SK-N-SH (cell line): Measurements from ENCODE around the gene ASTE1. TPM values are rescaled to one million over a fixed set of nuclear protein-coding genes. Genes with fewer than 3 reads are reported as not detected.

ENCODE experiments used
- CTCF ChIA-PET: fragments of 300-600, 350-600 bp; formaldehyde crosslinking; extraction: SDS; loops from one replicate; lab custom pipeline; 2021; lab: Yijun Ruan, JAX
- POLR2A ChIA-PET: fragments of 350-600 bp; sonication (Branson Sonifier 250); formaldehyde crosslinking; extraction: SDS; loops from one replicate; lab custom pipeline; 2020; ENCODE audit warnings: antibody characterized with exemption, inconsistent platforms; lab: Yijun Ruan, JAX
- DNase-seq: peaks from one replicate; pipeline ENCODE4 v3.0.0; 2012
- H2AFZ ChIP-seq: fragments of 200-600 bp; sonication (generic); 2 replicates; pipeline ENCODE4 v1.8.1; 2016; ENCODE audit warnings: antibody characterized with exemption, mild to moderate bottlenecking, low read depth
- H3F3A ChIP-seq: fragments of 200-600 bp; sonication (generic); replicated peaks from 2 replicates; pipeline ENCODE3; 2016; ENCODE audit warnings: antibody characterized with exemption, mild to moderate bottlenecking; ENCODE audit not compliant: insufficient read depth
- H3K27ac ChIP-seq, 2 experiments: fragments of 200-500 bp in 1 of 2; fragments of 200-600 bp in 1 of 2; sonication (Bioruptor generic) in 1 of 2; sonication (generic), shearing (Covaris generic) in 1 of 2; 2 replicates each; pipeline versions ENCODE4 v1.5.1 to v1.6.1; 2014 to 2016; ENCODE audit warnings: low read depth in 2 of 2, inconsistent platforms in 1 of 2, low read length in 1 of 2, mild to moderate bottlenecking in 1 of 2, mixed read lengths in 1 of 2
- H3K27me3 ChIP-seq: fragments of 200-600 bp; sonication (generic), shearing (Covaris generic); 2 replicates; pipeline ENCODE4 v1.6.1; 2016; ENCODE audit warnings: mixed run types; ENCODE audit not compliant: insufficient read depth
- H3K36me3 ChIP-seq, 2 experiments: fragments of 200-500 bp in 1 of 2; fragments of 200-600 bp in 1 of 2; sonication (Bioruptor generic) in 1 of 2; sonication (generic) in 1 of 2; replicated peaks in 1 of 2; 2 replicates each; pipeline versions ENCODE3 to v1.5.1; 2014 to 2016; ENCODE audit warnings: low read length in 1 of 2, mild to moderate bottlenecking in 1 of 2; ENCODE audit not compliant: insufficient read depth in 2 of 2, control insufficient read depth in 1 of 2
- H3K4me1 ChIP-seq, 2 experiments: fragments of 200-500 bp in 1 of 2; fragments of 200-600 bp in 1 of 2; sonication (Bioruptor generic) in 1 of 2; sonication (generic), shearing (Covaris generic) in 1 of 2; 2 replicates each; pipeline versions ENCODE4 v1.5.1 to v1.6.1; 2014 to 2016; ENCODE audit warnings: low read depth in 1 of 2, low read length in 1 of 2, mixed run types in 1 of 2; ENCODE audit not compliant: insufficient read depth in 2 of 2, control insufficient read depth in 1 of 2
- H3K4me2 ChIP-seq: fragments of 200-600 bp; sonication (generic), shearing (Covaris generic); 2 replicates; pipeline ENCODE4 v1.6.1; 2017; ENCODE audit warnings: mixed run types
- H3K4me3 ChIP-seq, 2 experiments: fragments of 200-500 bp in 1 of 2; fragments of 200-600 bp in 1 of 2; sonication (Bioruptor generic) in 1 of 2; sonication (generic), shearing (Covaris generic) in 1 of 2; 2 replicates each; pipeline versions ENCODE4 v1.5.1 to v1.8.1; 2014 to 2016; ENCODE audit warnings: low read depth in 2 of 2, inconsistent platforms in 1 of 2, low read length in 1 of 2, mild to moderate bottlenecking in 1 of 2, mixed read lengths in 1 of 2, moderate library complexity in 1 of 2
- H3K79me2 ChIP-seq: fragments of 200-600 bp; sonication (generic); 2 replicates; pipeline ENCODE4 v1.8.1; 2017; ENCODE audit warnings: mild to moderate bottlenecking; ENCODE audit not compliant: insufficient read depth
- H3K9ac ChIP-seq: fragments of 200-600 bp; sonication (generic); 2 replicates; pipeline ENCODE4 v1.6.1; 2017; ENCODE audit warnings: mixed run types
- H3K9me2 ChIP-seq: fragments of 200-600 bp; sonication (generic); 2 replicates; pipeline ENCODE4 v1.6.1; 2017; ENCODE audit warnings: mixed run types
- H3K9me3 ChIP-seq: fragments of 200-600 bp; sonication (generic); 2 replicates; pipeline ENCODE4 v1.6.1; 2017; ENCODE audit warnings: mixed run types, mild to moderate bottlenecking, moderate library complexity
- H4K20me1 ChIP-seq: fragments of 200-600 bp; sonication (generic); 2 replicates; pipeline ENCODE4 v1.6.1; 2017; ENCODE audit warnings: mild to moderate bottlenecking, mixed run types; ENCODE audit not compliant: insufficient read depth
- EZH2phosphoT487 ChIP-seq: fragments of 200-600 bp; sonication (generic); IDR thresholded peaks from 2 replicates; pipeline ENCODE4 v1.6.1; 2017; ENCODE audit warnings: low read depth, mixed run types, mild to moderate bottlenecking, antibody characterized with exemption, moderate library complexity, borderline replicate concordance
- FOSL2 ChIP-seq: IDR thresholded peaks from 2 replicates; pipeline ENCODE4 v1.4.0; 2012; ENCODE audit warnings: low read depth, mild to moderate bottlenecking, moderate library complexity, borderline replicate concordance
- FOXM1 ChIP-seq: IDR thresholded peaks from 2 replicates; pipeline ENCODE4 v1.4.0; 2012; ENCODE audit warnings: low read depth, mild to moderate bottlenecking
- GATA2 ChIP-seq: sonication (generic); formaldehyde crosslinking; IDR thresholded peaks from 2 replicates; pipeline ENCODE4 v1.5.0; 2020; ENCODE audit warnings: mild to moderate bottlenecking, missing genetic modification reagents
- MAX ChIP-seq: IDR thresholded peaks from 2 replicates; pipeline ENCODE4 v1.4.0; 2012; ENCODE audit warnings: low read depth
- MXI1 ChIP-seq: IDR thresholded peaks from 2 replicates; pipeline ENCODE4 v1.6.1; 2012; ENCODE audit warnings: mild to moderate bottlenecking, low read depth, low read length, improper control_type of control experiment
- NFIC ChIP-seq: IDR thresholded peaks from 2 replicates; pipeline ENCODE4 v1.4.0; 2012; ENCODE audit warnings: borderline replicate concordance
- NRF1 ChIP-seq: IDR thresholded peaks from 2 replicates; pipeline ENCODE4 v1.6.1; 2012; ENCODE audit warnings: low read depth, mild to moderate bottlenecking, low read length
- PBX3 ChIP-seq: IDR thresholded peaks from 2 replicates; pipeline ENCODE4; 2012
- POLR2AphosphoS5 ChIP-seq: IDR thresholded peaks from 2 replicates; pipeline ENCODE4 v1.6.1; 2012; ENCODE audit warnings: low read depth, low read length
- RCOR1 ChIP-seq: fragments of 150-350 bp; IDR thresholded peaks from 2 replicates; pipeline ENCODE4 v1.6.1; 2017; ENCODE audit warnings: antibody characterized with exemption, low read length
- REST ChIP-seq: IDR thresholded peaks from 2 replicates; pipeline ENCODE4 v1.6.1; 2012; ENCODE audit warnings: mild to moderate bottlenecking, low read depth, low read length, moderate library complexity
- SIN3A ChIP-seq: IDR thresholded peaks from 2 replicates; pipeline ENCODE4 v1.6.1; 2012; ENCODE audit warnings: low read depth, mild to moderate bottlenecking, low read length, moderate library complexity, borderline replicate concordance
- TCF12 ChIP-seq: IDR thresholded peaks from 2 replicates; pipeline ENCODE4 v1.4.0; 2012
- USF2 ChIP-seq: fragments of 150-350 bp; IDR thresholded peaks from 2 replicates; pipeline ENCODE4 v1.6.1; 2017; ENCODE audit warnings: antibody characterized with exemption, low read length, low read depth, borderline replicate concordance
- WGBS: methylation state at CpG from one replicate; pipeline ENCODE4 v1.1.6; 2017; ENCODE audit warnings: low lambda C conversion rate; 5-methylcytosine and 5-hydroxymethylcytosine counted together
- polyA plus RNA-seq, 3 experiments: library from polyadenylated mRNA; depleted of rRNA; stranded (reverse); fragments of >200 nt; gene quantifications; 2 replicates each; pipeline ENCODE4 v1.2.3, GENCODE V29; 2012

The ASTE1 gene
- polyA plus RNA-seq, 1 of the 3 experiments (the other 2 are of a cell fraction) = 3.5 TPM

GRCh38 chr3:130976706-130977105 lies 49.9 kb downstream of the ASTE1 start:
- H3K27me3 ChIP-seq = no peaks in the 10 kb centered on the region
- H3F3A ChIP-seq = peaks cover 3% of the 10 kb centered on the region
- H3K4me2 ChIP-seq = no peak overlapping the region
- no peak overlapping the region for H3K4me3 ChIP-seq
- H3K9me3 ChIP-seq = no peaks in the 10 kb centered on the region
- peaks cover 37 to 50% of the 10 kb centered on the region in 2 experiments for H3K36me3 ChIP-seq
- H3K9ac ChIP-seq = no peak overlapping the region
- ChIA-PET POLR2A (interaction anchor here (0.5 kb wide), 1 partner anchor 74 kb away, joined by 3 read pairs; no protein-coding TSS in a partner anchor), CTCF (interaction anchor here (0.6 kb wide), 1 partner anchor 41 kb away, joined by 3 read pairs; no protein-coding TSS in a partner anchor)
- no peak for DNase-seq
- no peaks in the 10 kb centered on the region for H3K79me2 ChIP-seq
- no peaks in the 10 kb centered on the region for H3K9me2 ChIP-seq
- no peak overlapping the region for H2AFZ ChIP-seq
- TF ChIP-seq FOXM1 = no peak
- H4K20me1 ChIP-seq = no peaks in the 10 kb centered on the region
- H3K4me1 ChIP-seq = no peaks in the 10 kb centered on the region
- H3K27ac ChIP-seq = no peak overlapping the region
- WGBS = 89% methylated on average over 4 of the region's 4 CpGs

GRCh38 chr3:130975251-130975650 lies 51.4 kb downstream of the ASTE1 start:
- Histone ChIP-seq H3K36me3 (peaks cover 38 to 43% of the 10 kb centered on the region in 2 experiments), H3K9me3 (no peaks in the 10 kb centered on the region), H3K4me2 (no peak overlapping the region), H3K79me2 (no peaks in the 10 kb centered on the region), H3K27ac (no peak overlapping the region), H3K4me3 (no peak overlapping the region), H4K20me1 (no peaks in the 10 kb centered on the region), H2AFZ (no peak overlapping the region), H3F3A (peaks cover 3% of the 10 kb centered on the region), H3K9ac (no peak overlapping the region), H3K4me1 (no peaks in the 10 kb centered on the region), H3K9me2 (no peaks in the 10 kb centered on the region), H3K27me3 (no peaks in the 10 kb centered on the region)
- no peak for DNase-seq
- WGBS = 92% methylated on average over 3 of the region's 3 CpGs
- TF ChIP-seq EZH2phosphoT487 = no peak
- no peak for TF ChIP-seq MAX
- no peak for TF ChIP-seq MXI1
- TF ChIP-seq FOSL2 = no peak
- TF ChIP-seq POLR2AphosphoS5 = no peak
- TF ChIP-seq REST = no peak
- no peak for TF ChIP-seq USF2
- no peak for TF ChIP-seq PBX3
- TF ChIP-seq NRF1 = no peak
- no peak for TF ChIP-seq GATA2 (CRISPR knock-in tag)
- TF ChIP-seq RCOR1 = no peak
- no peak for TF ChIP-seq TCF12
- TF ChIP-seq NFIC = no peak
- no peak for TF ChIP-seq SIN3A
- CTCF ChIA-PET = no interaction called here
- POLR2A ChIA-PET = no interaction called here
